HL-60 (cell line): ENCODE data around the gene TDRD10.

Source experiments
- DNase-seq, 2 experiments: peaks; one replicate each; pipeline ENCODE4 v3.0.0-alpha.2; 2010 to 2020; ENCODE audit warnings: low read depth in 1 of 2, low spot score in 1 of 2
- H3K27ac ChIP-seq: fragments of 250-450 bp; sonication (Bioruptor Pico); replicated peaks from 2 replicates; pipeline ENCODE4 v1.5.1; 2020; ENCODE audit warnings: mild to moderate bottlenecking, moderate library complexity
- H3K27me3 ChIP-seq: fragments of 250-450 bp; sonication (Bioruptor Pico); 2 replicates; pipeline ENCODE4 v1.5.1; 2021; ENCODE audit warnings: mild to moderate bottlenecking, moderate library complexity; ENCODE audit not compliant: insufficient read depth, poor library complexity, severe bottlenecking
- H3K4me3 ChIP-seq: replicated peaks from 2 replicates; pipeline ENCODE4 v1.5.1; 2011; ENCODE audit warnings: mild to moderate bottlenecking, control low read depth, low read length; ENCODE audit not compliant: insufficient read depth
- CTCF ChIP-seq: IDR thresholded peaks from one replicate; pipeline ENCODE4 v1.5.1; 2011; ENCODE audit warnings: low read length, control low read depth, inconsistent platforms; ENCODE audit not compliant: insufficient read depth
- GABPA ChIP-seq: IDR thresholded peaks from 2 replicates; pipeline ENCODE4 v1.6.1; 2012; ENCODE audit warnings: low read depth
- POLR2AphosphoS5 ChIP-seq: IDR thresholded peaks from 2 replicates; pipeline ENCODE4 v1.6.1; 2012; ENCODE audit warnings: low read depth
- SPI1 ChIP-seq: IDR thresholded peaks from 2 replicates; pipeline ENCODE4 v1.6.1; 2012; ENCODE audit warnings: low read depth, mild to moderate bottlenecking, borderline replicate concordance
- TF ChIP-seq, protein P1 (sequence below): IDR thresholded peaks from 2 replicates; pipeline ENCODE4 v1.6.1; 2012; ENCODE audit warnings: low read depth; ENCODE audit not compliant: insufficient replicate concordance

Gene TDRD10

DNA sequence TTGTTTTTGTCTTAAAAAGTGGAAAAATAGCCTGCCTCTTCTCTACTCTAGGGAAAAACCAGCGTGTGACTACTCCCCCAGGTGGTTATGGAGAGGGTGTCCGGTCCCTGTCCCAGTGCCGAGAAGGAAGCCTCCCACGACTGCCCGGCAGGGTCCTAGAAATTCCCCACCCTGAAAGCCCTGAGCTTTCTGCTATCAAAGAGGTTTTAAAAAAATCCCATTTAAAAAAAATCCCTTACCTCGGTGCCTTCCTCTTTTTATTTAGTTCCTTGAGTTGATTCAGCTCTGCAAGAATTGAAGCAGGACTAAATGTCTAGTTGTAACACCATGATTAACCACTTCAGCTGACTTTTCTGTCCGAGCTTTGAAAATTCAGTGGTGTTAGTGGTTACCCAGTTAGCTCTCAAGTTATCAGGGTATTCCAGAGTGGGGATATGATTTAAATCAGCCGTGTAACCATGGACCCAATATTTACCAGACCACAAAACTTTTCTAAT lies 35.0 kb upstream of the TDRD10 start:
- H3K4me3 ChIP-seq: no peak overlapping the region
- no peaks in the 10 kb centered on the region for H3K27me3 ChIP-seq
- no peak overlapping the region for H3K27ac ChIP-seq

GRCh38 chr1:154467434-154468102 lies 34.5 kb upstream of the TDRD10 start:
- TF ChIP-seq CTCF (no peak), GABPA (no peak), SPI1 (no peak), POLR2AphosphoS5 (no peak)
- TF ChIP-seq, protein P1, sequence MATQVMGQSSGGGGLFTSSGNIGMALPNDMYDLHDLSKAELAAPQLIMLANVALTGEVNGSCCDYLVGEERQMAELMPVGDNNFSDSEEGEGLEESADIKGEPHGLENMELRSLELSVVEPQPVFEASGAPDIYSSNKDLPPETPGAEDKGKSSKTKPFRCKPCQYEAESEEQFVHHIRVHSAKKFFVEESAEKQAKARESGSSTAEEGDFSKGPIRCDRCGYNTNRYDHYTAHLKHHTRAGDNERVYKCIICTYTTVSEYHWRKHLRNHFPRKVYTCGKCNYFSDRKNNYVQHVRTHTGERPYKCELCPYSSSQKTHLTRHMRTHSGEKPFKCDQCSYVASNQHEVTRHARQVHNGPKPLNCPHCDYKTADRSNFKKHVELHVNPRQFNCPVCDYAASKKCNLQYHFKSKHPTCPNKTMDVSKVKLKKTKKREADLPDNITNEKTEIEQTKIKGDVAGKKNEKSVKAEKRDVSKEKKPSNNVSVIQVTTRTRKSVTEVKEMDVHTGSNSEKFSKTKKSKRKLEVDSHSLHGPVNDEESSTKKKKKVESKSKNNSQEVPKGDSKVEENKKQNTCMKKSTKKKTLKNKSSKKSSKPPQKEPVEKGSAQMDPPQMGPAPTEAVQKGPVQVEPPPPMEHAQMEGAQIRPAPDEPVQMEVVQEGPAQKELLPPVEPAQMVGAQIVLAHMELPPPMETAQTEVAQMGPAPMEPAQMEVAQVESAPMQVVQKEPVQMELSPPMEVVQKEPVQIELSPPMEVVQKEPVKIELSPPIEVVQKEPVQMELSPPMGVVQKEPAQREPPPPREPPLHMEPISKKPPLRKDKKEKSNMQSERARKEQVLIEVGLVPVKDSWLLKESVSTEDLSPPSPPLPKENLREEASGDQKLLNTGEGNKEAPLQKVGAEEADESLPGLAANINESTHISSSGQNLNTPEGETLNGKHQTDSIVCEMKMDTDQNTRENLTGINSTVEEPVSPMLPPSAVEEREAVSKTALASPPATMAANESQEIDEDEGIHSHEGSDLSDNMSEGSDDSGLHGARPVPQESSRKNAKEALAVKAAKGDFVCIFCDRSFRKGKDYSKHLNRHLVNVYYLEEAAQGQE: no peak

More for the DNA sequence above, 35.0 kb upstream of the TDRD10 start:
- TF ChIP-seq POLR2AphosphoS5 (no peak), SPI1 (peak; percentile 63; the same call in 1 of the 2 replicates)
- no peak for DNase-seq

DNA sequence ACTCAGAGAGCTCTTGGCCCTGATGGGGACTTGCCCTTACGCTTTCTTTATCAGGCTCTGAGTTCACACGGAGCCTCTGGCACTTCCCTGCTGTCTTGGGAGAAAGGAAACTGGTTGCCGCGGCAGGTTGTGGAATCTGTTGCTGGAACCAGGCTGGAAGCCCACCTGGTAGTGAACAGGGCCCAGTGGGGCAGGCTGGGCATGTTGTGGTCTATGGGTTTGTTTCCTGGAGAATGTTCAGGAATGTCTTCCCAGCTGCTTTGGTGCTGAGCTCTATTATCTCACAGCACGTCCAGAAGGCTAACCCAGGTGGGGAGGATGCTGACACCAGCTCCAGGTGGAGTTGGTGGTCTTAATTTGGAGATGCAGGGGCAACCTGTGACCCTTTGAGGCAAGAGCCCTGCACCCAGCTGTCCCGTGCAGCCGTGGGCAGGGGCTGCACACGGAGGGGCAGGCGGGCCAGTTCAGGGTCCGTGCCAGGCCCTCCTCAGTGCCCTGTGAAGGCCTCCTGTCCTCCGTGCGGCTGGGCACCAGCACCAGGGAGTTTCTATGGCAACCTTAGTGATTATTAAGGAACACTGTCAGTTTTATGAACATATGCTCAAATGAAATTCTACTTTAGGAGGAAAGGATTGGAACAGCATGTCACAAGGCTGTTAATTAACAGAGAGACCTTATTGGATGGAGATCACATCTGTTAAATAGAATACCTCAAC lies 33.3 kb upstream of the TDRD10 start:
- no peak overlapping the region for H3K4me3 ChIP-seq
- H3K27ac ChIP-seq: no peak overlapping the region
- no peak for TF ChIP-seq CTCF
- no peak for TF ChIP-seq SPI1
- no peak for TF ChIP-seq GABPA
- no peak for TF ChIP-seq POLR2AphosphoS5
- TF ChIP-seq, protein P1: no peak
- no peak for DNase-seq
- no peaks in the 10 kb centered on the region for H3K27me3 ChIP-seq

More at GRCh38 chr1:154467434-154468102, 34.5 kb upstream of the TDRD10 start:
- Histone ChIP-seq H3K27me3 (no peaks in the 10 kb centered on the region), H3K4me3 (no peak overlapping the region), H3K27ac (no peak overlapping the region)
- DNase-seq: no peak

- TF ChIP-seq CTCF (no peak), POLR2AphosphoS5 (no peak), SPI1 (no peak), GABPA (no peak)
- TF ChIP-seq, protein P1: no peak
- no peak for DNase-seq
- no peaks in the 10 kb centered on the region for H3K27me3 ChIP-seq
- H3K4me3 ChIP-seq: no peak overlapping the region
- H3K27ac ChIP-seq: no peak overlapping the region
Observed at GRCh38 chr1:154469844-154470560, 32.0 kb upstream of the TDRD10 start.
